Fibroblast of peridontal ligament (primary cell): ENCODE results near the gene SLC13A2.
"Not testable (repeated sequence)": the region's sequence is repeated elsewhere in the genome, so short reads cannot be mapped to it uniquely, and the experiment has no call there.

Source experiments
- DNase-seq: peaks from one replicate; pipeline ENCODE4 v3.0.0-alpha.2; 2010; ENCODE audit errors: extremely low read depth

Gene SLC13A2

GRCh38 chr17:28473542-28473941 lies at the start of gene SLC13A2:
Gene SLC13A2, plus strand, starts transcription at chr17:28473644. Its CDS starts 69 bp downstream, at chr17:28473713.
- DNase-seq, result no peak

- DNase-seq, result no peak
These were observed 48.2 kb upstream of the SLC13A2 start for GRCh38 chr17:28425206-28425605.

- no peak for DNase-seq
These were observed 47.3 kb upstream of the SLC13A2 start for GRCh38 chr17:28426081-28426519.

GRCh38 chr17:28427371-28427770 lies 46.1 kb upstream of the SLC13A2 start:
- peak; percentile 64 for DNase-seq

- DNase-seq, result not testable (repeated sequence)
These were observed 45.5 kb upstream of the SLC13A2 start for GRCh38 chr17:28427982-28428381.

- DNase-seq, result no peak
These were observed 39.7 kb upstream of the SLC13A2 start for GRCh38 chr17:28433721-28434120.

GRCh38 chr17:28434326-28434725 lies 39.1 kb upstream of the SLC13A2 start:
- DNase-seq, result not testable (repeated sequence)

- no peak for DNase-seq
These were observed 29.4 kb upstream of the SLC13A2 start for GRCh38 chr17:28443901-28444638.

- DNase-seq, result no peak
These were observed 26.6 kb upstream of the SLC13A2 start for GRCh38 chr17:28446716-28447395.

- no peak for DNase-seq
These were observed 26.1 kb upstream of the SLC13A2 start for GRCh38 chr17:28447396-28447760.

GRCh38 chr17:28449859-28450258 lies 23.6 kb upstream of the SLC13A2 start:
- DNase-seq, result no peak

GRCh38 chr17:28457890-28458289 lies 15.6 kb upstream of the SLC13A2 start:
- DNase-seq, result no peak

- DNase-seq, result not testable (repeated sequence)
These were observed 14.6 kb upstream of the SLC13A2 start for GRCh38 chr17:28458881-28459280.

GRCh38 chr17:28460901-28461300 lies 12.5 kb upstream of the SLC13A2 start:
- DNase-seq, result no peak

GRCh38 chr17:28466001-28466400 lies 7.4 kb upstream of the SLC13A2 start:
- DNase-seq, result no peak

- DNase-seq, result peak; percentile 7
These were observed 6.9 kb upstream of the SLC13A2 start for GRCh38 chr17:28466521-28467048.

GRCh38 chr17:28467456-28468025 lies 5.9 kb upstream of the SLC13A2 start:
- DNase-seq, result peak; percentile 91

GRCh38 chr17:28468033-28468735 lies 5.3 kb upstream of the SLC13A2 start:
- not testable (repeated sequence) for DNase-seq

GRCh38 chr17:28468781-28469180 lies 4.7 kb upstream of the SLC13A2 start:
- peak; percentile 3 for DNase-seq

- DNase-seq, result no peak
These were observed 4.1 kb upstream of the SLC13A2 start for GRCh38 chr17:28469376-28469775.

GRCh38 chr17:28470266-28470913 lies 3.1 kb upstream of the SLC13A2 start:
- no peak for DNase-seq
